ENCODE data around the gene CASP3.
"Not testable (repeated sequence)": the region's sequence is repeated elsewhere in the genome, so short reads cannot be mapped to it uniquely, and the experiment has no call there.

The CASP3 gene

GRCh38 chr4:184628103-184628502, 21.1 kb downstream of the CASP3 start:
- no peak for DNase-seq

DNA sequence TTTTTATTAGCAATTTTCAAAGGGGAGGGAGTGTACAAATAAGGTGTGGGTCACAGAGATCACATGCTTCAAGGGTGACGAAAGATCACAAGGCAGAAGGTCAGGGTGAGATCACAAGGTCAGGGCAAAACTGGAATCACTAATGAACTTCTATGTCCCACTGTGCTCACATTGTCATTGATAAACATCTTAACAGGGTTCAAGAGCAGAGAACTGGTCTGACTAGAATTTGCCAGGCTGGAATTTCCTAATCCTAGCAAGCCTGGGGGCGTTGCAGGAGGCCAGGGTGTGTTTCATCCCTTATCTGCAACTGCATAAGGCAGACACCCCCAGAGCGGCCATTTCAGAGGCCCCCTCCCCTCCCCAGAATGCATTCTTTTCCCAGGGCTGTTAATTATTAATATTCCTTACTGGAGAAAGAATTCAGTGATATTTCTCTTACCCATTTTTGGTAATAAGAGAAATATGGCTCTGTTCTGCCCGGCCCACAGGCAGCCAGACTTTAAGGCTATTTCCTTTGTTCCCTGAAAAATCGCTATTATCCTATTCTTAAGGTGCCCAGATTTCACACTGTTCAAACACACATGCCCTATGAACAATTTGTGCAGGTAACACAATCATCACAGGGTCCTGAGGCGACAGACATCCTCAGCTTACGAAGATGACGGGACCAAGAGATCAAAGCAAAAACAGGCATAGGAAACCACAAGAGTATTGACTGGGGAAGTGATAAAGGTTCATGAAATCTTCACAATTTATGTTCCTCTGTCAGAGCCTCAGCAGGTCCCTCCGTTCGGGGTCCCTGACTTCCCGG, 23.3 kb downstream of the CASP3 start:
- DNase-seq = not testable (repeated sequence)

DNA sequence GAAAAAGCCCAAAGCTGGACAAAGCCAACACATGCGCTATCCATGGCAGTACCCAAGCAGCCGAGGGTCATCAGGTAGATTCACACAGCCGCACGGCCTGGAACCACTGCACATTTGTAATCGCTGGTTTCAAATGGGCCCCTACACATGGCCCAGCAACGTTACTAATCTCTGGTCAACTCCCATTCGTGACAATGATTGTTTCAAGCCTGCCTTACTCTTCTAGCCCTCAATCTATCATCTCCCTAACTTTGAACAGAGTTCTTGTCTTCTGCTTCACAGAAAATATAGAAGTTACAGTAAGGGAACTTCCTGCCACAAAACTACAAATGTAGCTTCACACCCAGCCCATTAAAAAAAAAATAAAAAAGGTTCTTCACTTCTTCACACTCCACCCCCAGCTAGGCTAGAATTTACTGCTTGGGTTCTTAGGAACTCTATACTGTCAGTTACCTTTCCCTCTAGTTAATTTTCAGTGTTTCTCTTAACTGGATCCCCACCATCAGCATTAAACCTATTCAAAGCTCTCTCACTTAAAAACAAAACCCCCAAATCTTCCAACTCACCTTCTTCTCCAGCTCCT, 24.2 kb downstream of the CASP3 start:
- DNase-seq = no peak

GRCh38 chr4:184624504-184624903, 24.7 kb downstream of the CASP3 start:
- not testable (repeated sequence) for DNase-seq

DNA sequence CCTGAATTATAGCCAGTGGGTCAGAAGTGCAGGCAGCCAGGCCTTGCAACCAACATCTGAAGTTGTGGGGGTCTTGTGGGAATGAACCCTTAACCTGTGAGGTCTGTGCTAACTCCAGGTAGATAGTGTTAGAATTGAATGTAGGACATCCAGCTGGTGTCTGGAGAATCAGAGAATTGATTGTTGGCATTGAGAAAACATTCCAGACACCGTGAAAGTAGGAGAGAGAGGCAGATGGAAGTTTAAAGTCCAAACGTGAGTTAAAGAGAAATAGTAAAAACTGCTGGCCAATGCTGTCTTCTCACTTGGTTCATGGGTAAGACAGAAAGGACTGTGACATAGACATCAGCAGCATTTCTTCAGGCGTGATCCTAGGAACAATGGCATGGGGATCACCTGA, 27.7 kb downstream of the CASP3 start:
- DNase-seq = no peak

DNA sequence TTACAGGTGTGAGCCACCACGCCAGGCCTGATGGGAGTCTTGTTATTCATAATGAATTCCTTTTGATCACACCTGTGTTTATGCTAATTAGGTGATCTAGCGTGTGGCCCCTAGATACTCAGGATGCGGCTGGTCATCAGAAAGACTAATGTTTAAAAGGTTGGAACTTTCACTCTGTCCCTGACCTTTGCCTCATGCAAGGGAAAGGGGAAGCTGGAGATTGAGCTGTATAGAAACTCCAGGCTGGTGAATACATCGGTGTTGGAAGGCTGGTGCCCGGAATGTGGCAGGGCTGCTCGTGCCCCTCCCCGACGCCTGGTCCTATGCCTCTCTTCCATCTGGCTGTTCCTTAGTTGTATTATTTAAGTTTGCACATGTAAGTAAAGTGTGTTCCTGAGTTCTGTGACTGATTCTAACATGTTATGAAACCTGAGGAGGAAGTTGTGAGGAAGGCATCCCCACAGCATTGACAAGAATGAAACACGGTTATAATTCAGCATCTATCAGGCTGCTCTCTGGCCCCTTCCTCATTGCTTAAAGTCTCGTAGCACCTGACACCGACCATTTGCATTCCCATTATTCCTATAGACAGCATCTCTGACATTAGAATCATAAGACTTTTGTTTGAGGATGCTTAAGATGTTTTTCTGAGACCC, 28.9 kb downstream of the CASP3 start:
- DNase-seq = no peak

DNA sequence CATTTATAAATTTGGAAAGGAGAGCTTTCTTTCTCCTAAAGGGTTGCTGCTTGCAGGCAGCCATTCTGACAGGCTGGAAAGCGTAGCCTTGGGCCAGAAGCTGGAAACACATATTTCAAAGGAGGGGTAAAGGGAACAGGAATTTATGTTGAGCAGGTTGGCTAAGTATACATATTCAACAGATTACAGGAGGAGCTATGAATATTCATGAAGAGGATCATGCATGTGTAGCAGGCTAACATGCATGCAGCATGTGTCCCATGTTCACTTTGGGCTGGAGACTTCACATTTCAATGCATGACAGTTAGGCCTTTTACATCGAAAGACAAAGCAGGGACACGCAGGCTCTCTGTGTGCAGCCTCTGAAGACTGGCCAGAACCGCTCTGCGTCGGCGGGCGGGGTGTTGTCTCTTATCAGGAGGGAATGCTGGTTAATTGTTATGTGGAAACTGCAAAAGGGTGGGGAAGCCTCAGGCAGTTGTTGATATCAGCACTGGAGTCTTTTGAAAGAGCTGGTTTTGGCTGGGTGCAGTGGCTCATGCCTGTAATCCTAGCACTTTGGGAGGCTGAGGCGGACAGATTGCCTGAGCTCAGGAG, 31.5 kb downstream of the CASP3 start:
- DNase-seq = no peak

DNA sequence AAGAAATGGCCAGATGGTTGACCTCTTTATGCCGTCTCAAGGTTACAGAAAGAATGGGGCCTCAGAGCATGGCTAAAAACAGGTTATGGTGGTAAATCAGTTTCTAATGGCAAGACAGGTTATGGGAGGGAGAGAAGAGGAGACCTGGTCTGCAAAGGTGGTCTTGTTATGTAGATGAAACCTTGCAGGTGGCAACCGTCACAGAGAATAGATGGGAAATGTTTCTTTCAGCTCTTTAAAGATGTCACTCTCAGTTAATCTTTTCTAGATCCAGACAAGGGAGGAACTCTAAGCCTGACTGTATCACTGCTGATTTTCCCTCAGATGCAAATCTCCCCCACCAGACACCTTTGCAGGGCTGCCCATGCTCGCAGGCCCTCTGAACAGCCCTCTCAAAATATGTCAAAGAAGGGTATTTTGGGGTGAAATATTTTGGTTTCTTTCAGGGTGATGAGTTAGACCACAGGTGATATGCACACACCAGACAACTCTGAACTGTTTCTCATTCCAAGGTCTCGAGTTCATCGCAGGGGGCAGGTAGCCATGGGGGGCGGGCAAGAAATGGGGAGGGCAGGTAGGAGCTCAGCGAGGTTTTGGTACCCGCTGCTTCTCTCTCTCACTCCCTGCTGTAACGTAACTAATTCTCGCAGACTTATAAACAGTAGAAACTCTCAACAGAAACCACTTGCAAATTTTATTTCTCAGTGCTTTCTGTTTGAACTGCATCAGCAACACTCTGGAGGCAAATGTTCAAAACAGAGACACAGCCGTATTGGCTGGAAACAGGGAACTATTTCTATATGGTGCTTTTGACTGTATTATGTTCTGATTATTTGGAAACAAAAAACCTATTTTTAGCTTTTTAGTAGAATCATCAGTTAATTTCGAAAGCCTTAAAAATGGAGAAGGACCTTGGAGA, 32.4 kb downstream of the CASP3 start:
- DNase-seq = no peak

DNA sequence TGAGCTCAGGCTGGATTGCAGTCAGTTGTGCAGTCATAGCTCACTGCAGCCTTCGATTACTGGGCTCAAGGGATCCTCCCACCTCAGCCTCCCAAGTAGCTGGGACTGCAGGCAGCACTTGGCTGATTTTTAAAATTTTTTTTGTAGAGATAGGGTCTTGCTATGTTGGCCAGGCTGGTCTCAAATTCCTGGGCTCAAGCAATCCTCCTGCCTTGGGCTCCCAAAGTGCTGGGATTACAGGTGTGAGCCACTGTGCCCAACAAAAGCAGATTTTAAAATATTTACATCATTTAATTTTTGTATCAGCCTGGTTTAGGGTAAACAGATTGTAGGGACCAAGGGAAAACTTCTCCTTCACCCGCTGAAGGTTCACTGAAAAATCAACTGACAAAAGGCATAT, 33.1 kb downstream of the CASP3 start:
- DNase-seq = not testable (repeated sequence)

DNA sequence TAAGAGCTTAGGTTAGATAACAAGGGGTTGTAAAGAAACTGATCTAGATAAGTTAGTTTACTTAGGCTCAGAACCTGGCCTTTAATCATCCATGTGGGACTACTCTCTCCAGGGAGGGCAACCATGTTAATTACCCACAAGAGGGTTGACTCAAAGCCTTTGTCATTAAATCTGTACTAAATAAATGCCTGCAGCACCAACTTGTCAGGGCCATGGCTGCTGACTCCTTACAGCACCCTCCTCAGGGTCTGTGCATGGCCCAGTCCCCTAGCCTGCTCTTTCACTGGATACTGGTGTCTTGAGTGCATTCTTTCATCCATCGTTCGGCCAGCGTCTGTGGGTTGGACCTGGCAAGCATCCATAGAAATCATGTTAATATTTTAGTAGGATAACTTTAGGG, 34.7 kb downstream of the CASP3 start:
- DNase-seq = no peak

- DNase-seq = no peak
Measured at GRCh38 chr4:184613405-184613804, 35.8 kb downstream of the CASP3 start.

- no peak for DNase-seq
Measured at GRCh38 chr4:184612074-184612473, 37.2 kb downstream of the CASP3 start.

GRCh38 chr4:184607429-184607828, 41.8 kb downstream of the CASP3 start:
- DNase-seq = not testable (repeated sequence)

DNA sequence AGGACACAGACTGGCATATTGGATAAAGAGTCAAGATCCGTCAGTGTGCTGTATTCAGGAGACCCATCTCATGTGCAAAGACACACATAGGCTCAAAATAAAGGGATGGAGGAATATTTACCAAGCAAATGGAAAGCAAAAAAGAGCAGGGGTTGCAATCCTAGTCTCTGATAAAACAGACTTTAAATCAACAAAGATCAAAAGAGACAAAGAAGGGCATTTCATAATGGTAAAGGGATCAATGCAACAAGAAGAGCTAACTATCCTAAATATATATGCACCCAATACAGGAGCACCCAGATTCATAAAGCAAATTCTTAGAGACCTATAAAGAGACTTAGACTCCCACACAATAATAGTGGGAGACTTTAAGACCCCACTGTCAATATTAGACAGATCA, 46.4 kb downstream of the CASP3 start:
- DNase-seq = not testable (repeated sequence)

DNA sequence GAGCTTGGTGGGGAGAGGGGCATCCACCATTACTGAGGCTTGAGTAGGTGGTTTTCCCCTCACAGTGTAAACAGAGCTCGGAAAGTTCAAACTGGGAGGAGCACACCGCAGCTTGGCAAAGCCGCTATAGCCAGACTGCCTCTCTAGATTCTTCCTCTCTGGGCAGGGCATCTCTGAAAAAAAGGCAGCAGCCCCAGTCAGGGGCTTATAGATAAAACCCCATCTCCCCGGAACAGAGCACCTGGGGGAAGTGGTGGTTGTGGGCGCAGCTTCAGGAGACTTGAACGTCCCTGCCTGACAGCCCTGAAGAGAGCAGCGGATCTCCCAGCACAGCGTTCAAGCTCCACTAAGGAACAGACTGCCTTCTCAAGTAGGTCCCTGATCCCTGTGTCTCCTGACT, 48.3 kb downstream of the CASP3 start:
- DNase-seq = not testable (repeated sequence)

DNA sequence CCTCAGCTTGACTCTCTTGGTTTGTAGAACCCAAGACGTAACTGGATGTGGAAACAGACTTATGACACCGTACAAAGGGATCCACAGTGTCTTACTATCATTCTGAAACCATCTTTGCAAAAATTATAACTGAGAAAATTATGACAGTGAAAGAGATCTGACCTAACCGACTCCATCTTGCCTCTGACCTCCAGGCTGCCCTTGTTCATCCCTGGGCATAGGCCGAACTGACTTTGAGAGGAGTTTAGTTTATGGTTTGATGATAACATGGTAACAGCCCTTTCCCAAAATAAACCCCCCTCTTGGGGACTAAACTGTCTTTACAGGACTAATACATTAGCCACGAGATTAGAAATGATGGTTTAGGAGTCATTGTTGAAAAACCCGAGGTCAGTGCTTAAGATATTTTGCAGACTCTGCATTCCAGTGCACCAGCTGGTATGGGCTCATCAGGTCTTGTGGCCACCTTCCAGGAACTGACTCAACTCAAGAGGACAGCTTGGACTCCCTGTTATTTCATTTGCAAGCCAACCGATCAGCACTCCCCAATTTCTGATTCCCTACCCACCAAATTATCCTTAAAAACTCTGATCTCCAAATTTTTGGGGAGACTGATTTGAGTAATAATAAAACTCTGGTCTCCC, 49.6 kb downstream of the CASP3 start:
- no peak for DNase-seq

DNA sequence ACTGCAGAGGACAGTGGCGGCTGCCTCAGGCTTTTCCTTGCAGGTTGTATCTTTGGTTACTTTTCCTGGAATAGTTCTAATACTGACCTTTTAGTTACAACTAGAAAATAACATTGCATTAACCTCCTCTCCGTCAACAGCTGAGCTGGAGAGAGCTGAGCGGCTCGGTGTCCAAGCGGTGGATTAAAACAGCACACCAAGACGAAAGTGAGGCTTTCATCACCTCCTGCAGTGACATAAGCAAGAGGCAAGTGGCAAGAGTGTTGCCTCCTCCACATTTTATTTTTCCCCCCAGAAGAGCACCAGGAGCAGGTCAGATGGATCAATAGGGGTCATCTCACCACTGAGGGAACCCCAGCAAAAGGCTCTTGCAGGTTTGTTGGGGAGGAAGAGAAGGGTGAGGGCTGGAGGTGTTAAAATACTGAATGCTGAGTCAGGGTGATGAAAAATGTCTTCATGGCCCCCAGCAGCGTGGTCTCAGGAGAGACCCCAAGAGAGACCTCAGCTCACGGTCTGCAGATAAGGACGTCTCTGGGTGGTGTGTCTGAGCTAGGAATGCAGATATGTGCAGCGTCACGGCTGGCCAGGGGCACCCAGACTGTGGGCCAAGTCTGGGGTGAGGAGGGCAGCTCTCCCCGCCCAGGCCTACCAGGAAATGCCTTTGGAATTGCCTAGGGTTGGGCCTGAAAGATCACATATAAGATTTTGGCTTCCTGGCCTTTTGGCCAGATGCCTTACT, 50.3 kb downstream of the CASP3 start:
- DNase-seq = no peak

GRCh38 chr4:184596617-184597185, 52.5 kb downstream of the CASP3 start:
- no peak for DNase-seq

GRCh38 chr4:184596044-184596616, 53.1 kb downstream of the CASP3 start:
- no peak for DNase-seq

- no peak for DNase-seq
Measured at GRCh38 chr4:184595430-184595829, 53.8 kb downstream of the CASP3 start.

DNA sequence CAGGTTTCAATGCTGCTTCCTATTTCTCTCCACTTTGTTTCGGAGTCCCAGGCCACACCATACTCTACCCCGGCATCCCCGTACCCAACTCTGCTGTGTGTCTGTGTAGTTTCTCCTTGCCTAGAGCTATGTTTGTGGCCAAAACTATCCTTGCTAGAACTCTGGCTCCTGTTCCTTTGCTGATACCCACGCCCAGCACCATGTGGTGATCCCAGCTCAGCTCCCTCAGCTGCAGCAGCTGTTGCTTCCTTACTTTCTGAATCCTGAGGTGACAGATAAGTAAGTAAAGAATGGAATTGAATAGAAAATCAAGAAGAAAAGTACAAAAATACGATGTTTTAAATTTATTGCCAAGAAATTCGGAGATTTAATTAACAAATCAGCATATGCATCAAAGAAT, 55.8 kb downstream of the CASP3 start:
- DNase-seq = no peak
